HS-5 (cell line): Measurements from ENCODE around the gene CBLN2.

Experiments
- DNase-seq: peaks from one replicate; pipeline ENCODE4 v3.0.0-alpha.2; 2012; ENCODE audit warnings: low read depth

Gene CBLN2

GRCh38 chr18:72544092-72544886 lies at the start of gene CBLN2:
CBLN2 (minus strand) TSS chr18:72544342; CDS start chr18:72542160, 2,182 bp downstream.
- DNase-seq: peak; percentile 18

GRCh38 chr18:72588360-72588759 lies 44.2 kb upstream of the CBLN2 start:
- DNase-seq: no peak

GRCh38 chr18:72584787-72585186 lies 40.6 kb upstream of the CBLN2 start:
- DNase-seq: no peak

DNA sequence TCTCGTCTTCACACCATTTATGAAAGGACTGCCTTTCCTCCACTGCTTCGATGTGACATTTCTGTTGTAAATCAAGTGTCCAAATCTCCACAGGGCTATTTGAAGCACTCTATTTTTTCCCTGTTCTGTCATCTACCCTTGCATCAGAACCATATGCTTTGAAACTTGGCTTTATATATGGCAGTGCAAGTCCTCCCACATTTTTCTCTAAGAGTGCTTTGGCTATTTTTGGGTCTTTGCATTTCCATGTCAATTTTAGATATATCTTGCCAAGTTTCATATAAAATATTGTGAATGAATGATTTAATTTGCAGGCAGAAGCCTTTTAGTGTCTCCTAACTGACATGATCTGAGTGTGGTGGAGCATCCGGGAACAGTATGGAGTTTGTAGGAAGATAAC lies 37.8 kb upstream of the CBLN2 start:
- no peak for DNase-seq

DNA sequence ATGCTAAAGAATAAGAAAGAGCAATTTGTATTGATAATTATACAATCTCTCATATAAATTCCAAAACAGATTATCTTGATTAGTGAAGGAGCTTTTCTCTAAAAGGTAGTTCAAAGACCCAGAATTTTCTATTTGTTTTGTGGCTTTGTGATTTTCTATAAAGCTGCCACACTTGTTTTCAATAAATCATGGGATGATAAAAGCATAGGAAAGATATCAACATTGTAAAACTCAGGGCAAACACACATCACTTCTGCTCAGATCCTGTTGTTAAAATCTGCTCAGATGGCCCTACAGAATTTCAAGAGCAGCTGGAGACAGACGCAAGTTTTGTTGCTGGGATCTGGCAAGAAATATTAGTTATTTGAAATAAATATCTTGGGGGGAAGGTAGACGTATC lies 28.8 kb upstream of the CBLN2 start:
- no peak for DNase-seq

DNA sequence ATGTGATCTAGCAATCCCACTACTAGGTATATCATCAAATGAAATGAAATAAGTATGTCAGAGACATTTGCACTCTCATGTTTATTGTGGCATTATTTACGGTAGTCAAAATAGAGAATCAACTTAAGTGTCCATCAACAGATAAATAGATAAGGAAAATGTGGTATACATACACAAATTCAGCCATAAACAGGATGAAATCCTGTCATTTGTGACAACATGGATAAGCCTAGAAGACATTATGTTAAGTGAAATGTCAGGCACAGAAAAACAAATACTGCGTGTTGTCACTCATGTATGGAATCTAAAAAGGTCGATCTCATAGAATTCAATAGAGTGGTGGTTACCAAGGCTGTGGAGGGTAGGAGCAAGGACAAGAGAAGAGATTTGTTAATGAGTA lies 22.1 kb upstream of the CBLN2 start:
- DNase-seq: no peak

DNA sequence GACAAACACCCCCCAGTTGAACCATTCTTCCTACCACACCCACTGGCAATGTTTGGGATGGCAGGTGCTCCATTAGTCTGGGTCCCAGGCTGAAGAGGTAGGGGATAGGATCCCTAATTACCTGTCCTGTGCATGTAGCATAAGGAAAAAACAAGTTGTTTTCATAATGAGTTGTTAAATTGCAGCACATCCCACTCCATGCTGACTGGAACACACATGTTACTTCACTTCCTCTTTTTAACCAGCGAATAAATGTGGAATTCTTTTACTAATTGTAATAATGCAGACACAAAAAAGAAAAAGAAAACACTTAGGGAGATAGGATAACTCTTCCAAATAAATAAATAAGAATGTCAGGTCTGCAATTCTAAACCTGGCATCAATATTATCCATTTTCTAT lies 11.8 kb upstream of the CBLN2 start:
- no peak for DNase-seq

DNA sequence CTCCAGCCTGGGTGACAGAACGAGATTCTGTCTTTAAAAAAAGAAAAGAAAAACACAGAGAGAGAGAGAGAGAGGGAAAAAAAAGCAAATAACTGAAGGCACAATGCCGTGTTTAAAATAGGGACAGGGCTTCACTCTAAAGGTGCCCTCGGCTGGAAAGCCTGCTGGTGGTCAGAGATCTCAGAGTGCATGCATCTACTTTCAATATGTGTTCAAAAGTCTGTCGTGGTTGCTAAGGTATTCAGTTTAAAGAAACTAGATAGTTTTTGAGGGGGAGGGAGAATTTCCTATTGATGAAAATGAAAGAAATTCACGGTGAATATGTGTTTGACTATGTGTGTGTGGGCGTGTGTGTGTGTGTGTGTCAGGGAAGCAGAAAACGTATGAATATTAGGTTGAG lies 11.0 kb upstream of the CBLN2 start:
- DNase-seq: no peak

GRCh38 chr18:72543357-72544055 lies 636 bp downstream of the CBLN2 start:
- no peak for DNase-seq

DNA sequence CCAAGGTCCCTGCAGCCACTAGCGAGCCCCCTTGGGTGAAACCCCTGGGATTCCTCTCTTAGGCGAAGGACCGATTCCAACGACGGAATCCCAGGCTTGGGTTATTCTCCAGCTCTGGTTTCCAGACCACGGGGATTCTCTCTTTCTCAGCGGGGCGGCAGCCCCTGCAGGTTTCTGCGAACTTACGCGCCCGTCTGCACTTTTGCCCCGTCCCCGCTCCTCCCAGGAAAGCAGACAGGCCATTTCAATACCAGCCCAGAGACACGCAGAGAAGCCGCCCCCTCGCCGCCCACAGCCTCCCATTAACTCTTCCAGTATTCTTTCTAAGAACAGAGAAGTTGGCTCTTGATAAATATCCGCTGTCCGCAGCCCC lies 1.2 kb downstream of the CBLN2 start:
- no peak for DNase-seq

- no peak for DNase-seq
Measured at GRCh38 chr18:72542342-72542741, 1.8 kb downstream of the CBLN2 start.

- no peak for DNase-seq
Measured at GRCh38 chr18:72541871-72542332, 2.2 kb downstream of the CBLN2 start.

- DNase-seq: no peak
Measured at GRCh38 chr18:72539901-72540300, 4.2 kb downstream of the CBLN2 start.

- DNase-seq: no peak
Measured at GRCh38 chr18:72530622-72531021, 13.5 kb downstream of the CBLN2 start.

DNA sequence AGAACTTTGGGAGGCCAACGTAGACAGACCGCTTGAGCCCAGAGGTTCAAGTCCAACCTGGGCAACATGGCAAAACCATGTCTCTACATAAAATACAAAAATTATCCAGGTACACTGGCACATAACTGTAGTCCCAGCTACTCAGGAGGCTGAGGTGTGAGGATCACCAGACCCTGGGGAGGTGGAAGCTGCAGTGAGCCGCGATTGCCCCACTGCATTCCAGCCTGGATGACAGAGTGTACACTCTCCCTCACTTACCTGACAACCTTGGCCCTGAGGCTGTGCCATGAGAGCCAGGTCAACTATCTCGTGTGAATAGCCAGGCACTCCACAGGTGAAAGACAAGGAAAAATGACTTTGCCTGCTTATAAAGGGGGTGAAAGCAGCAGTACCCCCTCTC lies 39.3 kb downstream of the CBLN2 start:
- DNase-seq: no peak

DNA sequence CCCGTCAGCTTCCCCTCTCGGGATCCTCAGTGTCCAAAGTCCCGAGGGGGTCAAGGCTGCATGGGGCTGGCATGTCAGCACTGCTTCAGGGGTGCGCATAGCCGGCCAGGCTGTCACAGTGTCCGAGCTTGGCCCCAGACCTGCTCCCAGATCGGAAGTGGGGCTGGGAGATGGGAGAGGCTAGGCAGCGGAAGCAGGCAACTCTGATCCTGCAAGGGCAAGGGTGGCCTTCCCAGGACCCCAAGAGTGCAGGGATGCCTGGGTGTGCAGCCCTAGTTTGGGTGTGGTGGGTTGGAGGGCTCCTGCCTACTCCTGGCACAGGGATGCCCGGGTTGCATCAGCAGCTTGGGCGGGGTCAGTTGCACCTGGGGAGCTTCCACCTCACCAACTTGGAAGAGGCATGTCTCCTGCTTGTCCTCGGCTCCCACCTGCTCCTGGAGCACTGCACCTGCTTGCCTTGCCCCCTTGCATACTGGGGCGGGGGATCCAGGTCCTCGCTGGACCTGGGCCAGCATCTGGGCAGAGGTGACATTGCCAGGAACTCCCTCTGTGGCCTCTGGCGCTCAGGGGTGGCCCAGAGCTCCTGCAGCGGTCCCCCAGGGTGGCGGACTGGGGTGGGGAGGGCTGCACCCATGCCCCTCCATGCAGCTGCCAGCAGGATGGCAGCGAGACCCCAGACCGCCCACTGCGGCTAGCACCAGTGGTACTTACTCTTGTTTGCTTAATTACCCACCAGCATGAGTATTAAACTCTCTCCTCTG lies 41.3 kb downstream of the CBLN2 start:
- DNase-seq: no peak

GRCh38 chr18:72492497-72492896 lies 51.6 kb downstream of the CBLN2 start:
- no peak for DNase-seq
